ENCODE results near the gene GSE1. TPM values are rescaled to one million over a fixed set of nuclear protein-coding genes. Genes with fewer than 3 reads are reported as not detected.

The GSE1 gene
- total and polyA plus RNA-seq, 11 donors: 18.1 to 48.4 (median 37.1) TPM

GRCh38 chr16:85649411-85650134, 36.5 kb downstream of the GSE1 start:
- Histone ChIP-seq H3K9me3 (no peaks in the 10 kb centered on the region), H3K4me1 (peaks cover 0 to 34% (median 17%) of the 10 kb centered on the region in 12 donors), H3K27ac (peak overlapping the region in 1 of 12 donors; percentile 11), H3K4me3 (no peak overlapping the region), H3K36me3 (peaks cover 0 to 30% (median 12%) of the 10 kb centered on the region in 9 donors), H3K27me3 (no peaks in the 10 kb centered on the region)
- intact Hi-C loops (cut with DNase I): no loop called here
- DNase-seq (no peak), ATAC-seq (no peak)
- 83 to 92% (median 85%) methylated on average over 7 to 16 of the region's 16 CpGs for WGBS, 4 donors
- no peak for TF ChIP-seq CTCF (IDR thresholded peaks at IDR 0.05)
- no peak for TF ChIP-seq POLR2A (IDR thresholded peaks at IDR 0.05)

DNA sequence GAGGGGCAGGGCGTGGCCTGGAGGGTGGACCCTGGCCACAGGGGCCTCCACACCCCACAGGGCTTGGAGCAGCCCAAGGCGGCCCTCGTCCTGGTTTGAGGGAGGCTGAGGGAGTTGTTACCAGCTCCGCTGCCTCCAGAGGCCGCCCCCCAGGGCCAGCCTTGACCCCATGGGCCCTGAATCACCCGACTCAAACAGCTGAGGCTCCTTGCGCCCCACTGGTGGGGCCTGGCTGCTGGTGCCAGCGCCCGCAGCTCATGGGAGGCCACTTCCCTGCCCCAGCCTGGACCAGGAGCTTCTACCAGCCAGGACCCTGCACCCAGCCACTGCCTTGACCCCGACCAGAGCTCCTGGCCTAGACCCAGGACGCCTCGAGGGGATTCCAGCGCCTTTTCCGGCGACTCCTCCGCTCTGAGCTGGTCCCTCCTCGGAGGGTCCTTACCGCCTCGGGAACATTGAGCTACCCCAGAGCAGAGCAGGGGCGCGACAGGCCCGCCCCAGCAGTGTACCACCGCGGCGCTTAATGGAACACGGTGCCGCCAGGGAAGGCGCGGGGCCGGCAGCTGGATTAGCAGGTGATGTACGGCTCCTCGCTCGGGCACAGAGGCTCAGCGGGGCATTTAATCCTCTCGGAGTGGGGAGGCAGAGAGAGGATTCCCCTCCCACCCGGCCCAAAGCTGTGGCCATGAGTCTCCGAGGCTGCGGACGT, 37.2 kb downstream of the GSE1 start:
- no peak overlapping the region for H3K4me3 ChIP-seq
- no peaks in the 10 kb centered on the region for H3K9me3 ChIP-seq
- H3K27me3 ChIP-seq: no peaks in the 10 kb centered on the region
- peak overlapping the region in 1 of 12 donors; percentile 11 for H3K27ac ChIP-seq
- intact Hi-C loops (cut with DNase I): no loop called here
- TF ChIP-seq CTCF (IDR thresholded peaks at IDR 0.05) (no peak), POLR2A (IDR thresholded peaks at IDR 0.05) (no peak)
- WGBS, 4 donors: 91 to 94% (median 92%) methylated on average over 7 to 39 of the region's 39 CpGs
- no peak for ATAC-seq
- H3K36me3 ChIP-seq: peaks cover 0 to 35% (median 13%) of the 10 kb centered on the region in 9 donors
- peak in 1 of 5 donors; percentile 25 for DNase-seq
- H3K4me1 ChIP-seq: peaks cover 0 to 34% (median 17%) of the 10 kb centered on the region in 12 donors

GRCh38 chr16:85650844-85651628, 37.9 kb downstream of the GSE1 start:
- H3K27me3 ChIP-seq: no peaks in the 10 kb centered on the region
- intact Hi-C loops (cut with DNase I): no loop called here
- no peak overlapping the region for H3K4me3 ChIP-seq
- peaks cover 0 to 34% (median 17%) of the 10 kb centered on the region in 12 donors for H3K4me1 ChIP-seq
- H3K36me3 ChIP-seq: peaks cover 0 to 43% (median 20%) of the 10 kb centered on the region in 9 donors
- ATAC-seq: peak in 2 of 4 donors; percentile 8 to 23
- DNase-seq: peak in 3 of 5 donors; percentile 59 to 71 (median 62)
- 41 to 53% (median 51%) methylated on average over 19 to 39 of the region's 42 CpGs for WGBS, 4 donors
- H3K27ac ChIP-seq: peak overlapping the region in 2 of 12 donors; percentile 34 to 90
- H3K9me3 ChIP-seq: no peaks in the 10 kb centered on the region
- TF ChIP-seq POLR2A (IDR thresholded peaks at IDR 0.05) (no peak), CTCF (IDR thresholded peaks at IDR 0.05) (no peak)
